ENCODE data around the gene GPX5. TPM values are rescaled to one million over a fixed set of nuclear protein-coding genes. Genes with fewer than 3 reads are reported as not detected.
"Not testable (repeated sequence)": the region's sequence is repeated elsewhere in the genome, so short reads cannot be mapped to it uniquely, and the experiment has no call there.

Gene GPX5
- total RNA-seq, 2 donors from 2014 or later, result 0.17 TPM; not detected in 1

DNA sequence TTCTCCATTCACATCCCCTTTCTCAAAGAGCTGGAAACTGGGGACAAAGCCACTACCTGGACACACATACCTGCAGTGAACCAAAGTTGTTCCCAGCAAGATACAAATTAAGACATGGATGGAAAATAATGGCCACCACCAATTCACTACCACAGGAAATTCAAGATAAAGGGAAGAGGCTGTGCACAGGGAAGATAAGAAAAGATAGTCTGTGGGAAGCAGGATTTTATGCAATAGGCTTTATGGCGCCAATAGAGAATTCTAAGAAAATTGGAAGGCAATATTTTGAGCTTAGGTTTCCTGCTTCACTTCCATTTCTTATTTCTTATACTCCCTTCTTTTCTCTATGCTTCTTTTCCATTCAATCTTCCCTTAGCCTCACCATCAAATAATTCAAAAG, 19.9 kb upstream of the GPX5 start:
- no peaks in the 10 kb centered on the region for H3K27me3 ChIP-seq
- no peak overlapping the region for H3K4me3 ChIP-seq
- H3K27ac ChIP-seq, result no peak overlapping the region
- no peaks in the 10 kb centered on the region for H3K9me3 ChIP-seq
- TF ChIP-seq, protein P1, sequence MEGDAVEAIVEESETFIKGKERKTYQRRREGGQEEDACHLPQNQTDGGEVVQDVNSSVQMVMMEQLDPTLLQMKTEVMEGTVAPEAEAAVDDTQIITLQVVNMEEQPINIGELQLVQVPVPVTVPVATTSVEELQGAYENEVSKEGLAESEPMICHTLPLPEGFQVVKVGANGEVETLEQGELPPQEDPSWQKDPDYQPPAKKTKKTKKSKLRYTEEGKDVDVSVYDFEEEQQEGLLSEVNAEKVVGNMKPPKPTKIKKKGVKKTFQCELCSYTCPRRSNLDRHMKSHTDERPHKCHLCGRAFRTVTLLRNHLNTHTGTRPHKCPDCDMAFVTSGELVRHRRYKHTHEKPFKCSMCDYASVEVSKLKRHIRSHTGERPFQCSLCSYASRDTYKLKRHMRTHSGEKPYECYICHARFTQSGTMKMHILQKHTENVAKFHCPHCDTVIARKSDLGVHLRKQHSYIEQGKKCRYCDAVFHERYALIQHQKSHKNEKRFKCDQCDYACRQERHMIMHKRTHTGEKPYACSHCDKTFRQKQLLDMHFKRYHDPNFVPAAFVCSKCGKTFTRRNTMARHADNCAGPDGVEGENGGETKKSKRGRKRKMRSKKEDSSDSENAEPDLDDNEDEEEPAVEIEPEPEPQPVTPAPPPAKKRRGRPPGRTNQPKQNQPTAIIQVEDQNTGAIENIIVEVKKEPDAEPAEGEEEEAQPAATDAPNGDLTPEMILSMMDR (IDR thresholded peaks at IDR 0.05), result no peak
- no peak overlapping the region for H3K9ac ChIP-seq (ENCODE audit: low read depth in 2 of 2, low read length in 2 of 2)
- H3K4me1 ChIP-seq, result no peaks in the 10 kb centered on the region
- intact Hi-C loops (cut with DNase I), result no loop called here
- no peak for DNase-seq
- H3K36me3 ChIP-seq, result no peaks in the 10 kb centered on the region

DNA sequence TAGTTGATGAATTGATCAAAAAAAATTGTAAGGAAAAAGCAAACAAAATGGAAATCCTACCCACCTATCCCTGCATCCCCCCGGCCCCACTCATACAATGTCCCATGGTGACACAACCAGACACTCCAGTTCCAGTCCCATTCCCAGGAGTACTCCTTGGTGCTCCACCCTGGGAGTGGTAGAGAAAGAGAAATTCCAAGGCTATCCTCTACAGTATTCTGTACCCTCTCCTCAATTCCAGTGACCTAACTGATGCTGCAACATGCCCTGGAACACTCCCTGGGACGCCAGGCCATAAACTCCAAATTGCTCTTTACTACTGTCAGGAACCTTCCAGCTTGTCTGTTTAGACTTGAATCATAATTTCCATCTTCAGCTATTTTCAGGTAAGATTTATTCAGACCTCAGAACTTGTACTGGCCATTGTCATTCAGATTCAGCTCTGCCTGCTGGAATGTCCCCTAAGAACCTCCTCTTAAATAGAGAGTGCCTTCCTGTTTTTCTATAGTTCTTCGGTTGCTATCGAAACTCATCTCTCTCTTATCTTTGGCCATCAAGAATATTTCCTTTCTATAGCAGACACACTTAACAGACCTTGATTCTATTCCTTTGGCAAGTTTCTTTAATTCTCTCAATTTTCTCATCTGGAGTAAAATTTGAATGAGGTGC, 18.7 kb upstream of the GPX5 start:
- no peak overlapping the region for H3K4me3 ChIP-seq
- H3K27me3 ChIP-seq, result no peaks in the 10 kb centered on the region
- no peaks in the 10 kb centered on the region for H3K9me3 ChIP-seq
- no peaks in the 10 kb centered on the region for H3K4me1 ChIP-seq
- intact Hi-C loops (cut with DNase I), result no loop called here
- H3K36me3 ChIP-seq, result no peaks in the 10 kb centered on the region
- H3K9ac ChIP-seq (ENCODE audit: low read depth in 2 of 2, low read length in 2 of 2), result no peak overlapping the region
- no peak for DNase-seq
- TF ChIP-seq, protein P1 (IDR thresholded peaks at IDR 0.05), result no peak
- no peak overlapping the region for H3K27ac ChIP-seq

DNA sequence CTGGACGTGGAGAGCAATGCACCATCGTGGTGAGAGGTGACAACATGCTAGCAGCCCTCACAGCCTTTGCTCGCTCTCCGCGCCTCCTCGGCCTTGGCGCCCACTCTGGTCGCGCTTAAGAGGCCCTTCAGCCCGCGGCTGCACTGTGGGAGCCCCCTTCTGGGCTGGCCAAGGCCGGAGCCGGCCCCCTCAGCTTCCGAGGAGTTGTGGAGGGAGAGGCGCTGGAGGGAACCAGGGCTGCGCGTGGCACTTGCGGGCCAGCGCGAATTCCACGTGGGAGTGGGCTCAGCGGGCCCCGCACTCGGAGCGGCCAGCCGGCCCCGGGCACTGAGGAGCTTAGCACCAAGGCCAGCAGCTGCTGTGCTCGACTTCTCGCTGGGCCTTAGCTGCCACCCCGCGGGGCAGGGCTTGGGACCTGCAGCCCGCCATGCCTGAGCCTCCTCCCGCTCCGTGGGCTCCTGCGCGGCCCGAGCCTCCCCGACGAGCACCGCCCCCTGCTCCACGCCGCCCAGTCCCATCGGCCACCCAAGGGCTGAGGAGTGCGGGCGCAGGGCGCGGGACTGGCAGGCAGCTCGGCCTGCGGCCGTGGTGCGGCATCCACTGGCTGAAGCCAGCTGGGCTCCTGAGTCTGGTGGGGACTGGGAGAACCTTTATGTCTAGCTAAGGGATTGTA, 13.9 kb upstream of the GPX5 start:
- Histone ChIP-seq H3K27ac (no peak overlapping the region), H3K27me3 (no peaks in the 10 kb centered on the region), H3K9ac (ENCODE audit: low read depth in 2 of 2, low read length in 2 of 2) (no peak overlapping the region), H3K9me3 (no peaks in the 10 kb centered on the region), H3K4me1 (no peaks in the 10 kb centered on the region), H3K36me3 (no peaks in the 10 kb centered on the region), H3K4me3 (no peak overlapping the region)
- intact Hi-C loops (cut with DNase I), result no loop called here
- no peak for DNase-seq
- TF ChIP-seq, protein P1 (IDR thresholded peaks at IDR 0.05), result no peak

DNA sequence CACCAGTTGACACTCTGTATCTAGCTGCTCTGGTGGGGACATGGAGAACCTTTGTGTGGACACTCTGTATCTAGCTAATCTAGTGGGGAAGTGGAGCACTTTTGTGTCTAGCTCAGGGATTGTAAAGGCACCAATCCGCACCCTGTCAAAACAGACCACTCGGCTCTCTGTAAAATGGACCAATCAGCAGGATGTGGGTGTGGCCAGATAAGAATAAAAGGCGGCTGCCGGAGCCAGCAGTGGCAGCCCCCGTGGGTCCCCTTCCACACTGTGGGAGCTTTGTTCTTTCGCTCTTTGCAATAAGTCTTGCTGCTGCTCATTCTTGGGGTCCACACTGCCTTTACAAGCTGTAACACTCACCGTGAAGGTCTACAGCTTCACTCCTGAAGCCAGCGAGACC, 13.3 kb upstream of the GPX5 start:
- H3K4me3 ChIP-seq; H3K9me3 ChIP-seq; H3K4me1 ChIP-seq; H3K36me3 ChIP-seq; intact Hi-C loops (cut with DNase I); DNase-seq; H3K9ac ChIP-seq (ENCODE audit: low read depth in 2 of 2, low read length in 2 of 2); H3K27me3 ChIP-seq; H3K27ac ChIP-seq: not testable (repeated sequence)

DNA sequence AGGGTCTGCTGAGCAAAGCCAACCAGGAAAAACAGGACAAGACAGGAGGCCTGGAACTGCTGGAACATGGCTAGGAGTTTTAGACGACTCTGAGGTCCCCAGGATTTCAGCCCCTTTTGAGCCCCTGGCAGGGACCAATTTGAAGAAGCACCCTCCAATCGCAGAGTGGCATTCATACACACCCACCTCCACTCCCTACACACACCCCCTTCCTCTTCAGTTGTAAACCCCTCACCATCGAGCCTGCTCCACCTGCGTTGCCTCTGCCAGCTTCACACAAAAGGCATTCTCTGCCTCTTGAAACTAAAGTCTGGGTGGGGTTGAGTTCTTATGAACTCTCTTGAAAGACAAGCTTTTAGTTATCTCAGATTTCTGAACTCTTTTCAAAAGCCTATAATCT, 10.0 kb upstream of the GPX5 start, which contains the start of gene GPX6:
TSS of gene GPX6 (minus strand) at position 118 of the 400 bp plus-strand sequence. CDS start at position 68, 50 bp downstream.
- Histone ChIP-seq H3K9me3 (no peaks in the 10 kb centered on the region), H3K4me1 (no peaks in the 10 kb centered on the region), H3K36me3 (no peaks in the 10 kb centered on the region), H3K4me3 (no peak within 1 kb of the TSS), H3K9ac (ENCODE audit: low read depth in 2 of 2, low read length in 2 of 2) (no peak within 1 kb of the TSS), H3K27ac (no peak within 1 kb of the TSS), H3K27me3 (no peaks in the 10 kb centered on the region)
- intact Hi-C loops (cut with DNase I), result no loop called here
- no peak for DNase-seq
- TF ChIP-seq, protein P1 (IDR thresholded peaks at IDR 0.05), result no peak

DNA sequence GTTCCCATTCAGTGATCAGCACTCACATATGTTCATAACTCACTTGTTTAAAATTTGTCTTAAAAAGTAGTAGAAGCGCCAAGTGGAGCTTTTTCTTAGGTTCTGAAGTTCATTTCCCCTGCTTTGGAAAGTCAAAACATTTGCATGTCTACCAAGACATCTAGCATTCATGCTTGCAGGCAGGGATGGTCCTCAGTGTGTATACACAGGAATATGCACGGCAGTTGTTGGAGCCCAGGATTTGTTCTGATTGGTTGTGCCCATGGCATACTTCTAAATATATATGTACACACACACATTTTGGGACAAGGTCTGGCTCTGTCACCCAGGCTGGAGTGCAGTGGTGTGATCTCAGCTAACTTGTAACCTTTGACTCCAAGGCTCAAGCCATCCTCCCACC, 7.7 kb upstream of the GPX5 start:
- TF ChIP-seq, protein P1 (IDR thresholded peaks at IDR 0.05), result no peak
- Histone ChIP-seq H3K27me3 (no peaks in the 10 kb centered on the region), H3K27ac (no peak overlapping the region), H3K9ac (ENCODE audit: low read depth in 2 of 2, low read length in 2 of 2) (no peak overlapping the region), H3K9me3 (no peaks in the 10 kb centered on the region), H3K36me3 (no peaks in the 10 kb centered on the region), H3K4me1 (no peaks in the 10 kb centered on the region), H3K4me3 (no peak overlapping the region)
- no peak for DNase-seq
- intact Hi-C loops (cut with DNase I), result no loop called here

Measured in colonic mucosa (tissue), 4 donors.